CD4-positive, alpha-beta T cell (primary cell): ENCODE data around the gene AKAP8L. TPM values are rescaled to one million over a fixed set of nuclear protein-coding genes. Genes with fewer than 3 reads are reported as not detected.

Experiments
- ATAC-seq: fragments of 200-7000 bp; cut with Tn5 transposase; one replicate; pipeline ENCODE4 v1.10.0; 2022; ENCODE audit warnings: mild to moderate bottlenecking; ENCODE audit not compliant: poor library complexity
- CTCF ChIA-PET: fragments of 350-600 bp; sonication (Branson Sonifier 250); formaldehyde crosslinking; loops from one replicate; lab custom pipeline; 2021; ENCODE audit warnings: antibody characterized with exemption, inconsistent platforms; lab: Charles Lee
- POLR2A ChIA-PET: fragments of 350-600 bp; sonication (Branson Sonifier 250); formaldehyde crosslinking; loops from one replicate; lab custom pipeline; 2021; ENCODE audit warnings: antibody characterized with exemption, inconsistent platforms; lab: Charles Lee
- DNase-seq, 14 experiments: peaks; one replicate each; pipeline ENCODE4 v3.0.0-alpha.2; 2013 to 2020; ENCODE audit warnings: mixed read lengths in 2 of 14
- H3K27ac ChIP-seq, 2 donors: one replicate each; pipeline versions ENCODE4 v1.5.1 to v1.7.0; 2013; ENCODE audit warnings: low read length in 2 of 2, low read depth in 1 of 2, mild to moderate bottlenecking in 1 of 2
- H3K27me3 ChIP-seq, 2 experiments: 1 replicate in 1 of 2; 2 replicates in 1 of 2; pipeline versions ENCODE4 v1.6.1 to v1.7.0; 2013; ENCODE audit warnings: low read length in 2 of 2, control low read depth in 1 of 2, mild to moderate bottlenecking in 1 of 2, moderate library complexity in 1 of 2; ENCODE audit not compliant: insufficient read depth in 2 of 2, control insufficient read depth in 1 of 2
- H3K36me3 ChIP-seq: one replicate; pipeline ENCODE4 v1.6.1; 2013; ENCODE audit warnings: low read length, control low read depth; ENCODE audit not compliant: insufficient read depth
- H3K4me1 ChIP-seq: one replicate; pipeline ENCODE4 v1.6.1; 2013; ENCODE audit warnings: low read length, control low read depth; ENCODE audit not compliant: insufficient read depth
- H3K4me3 ChIP-seq: one replicate; pipeline ENCODE4 v1.5.1; 2013; ENCODE audit warnings: mild to moderate bottlenecking, low read length, moderate library complexity
- H3K9me3 ChIP-seq, 2 experiments: 1 replicate in 1 of 2; 2 replicates in 1 of 2; pipeline versions ENCODE4 v1.6.1 to v1.7.0; 2013; ENCODE audit warnings: low read length in 2 of 2, mild to moderate bottlenecking in 2 of 2, control low read depth in 1 of 2, moderate library complexity in 1 of 2; ENCODE audit not compliant: control insufficient read depth in 1 of 2, insufficient read depth in 1 of 2
- H3K27ac Mint-ChIP-seq: one replicate; pipeline ENCODE4 v1.8.0; 2020; ENCODE audit warnings: mixed read lengths
- H3K27me3 Mint-ChIP-seq: one replicate; pipeline ENCODE4 v1.8.0; 2021; ENCODE audit warnings: mixed read lengths
- H3K36me3 Mint-ChIP-seq: one replicate; pipeline ENCODE4 v1.8.0; 2021; ENCODE audit warnings: low read depth, mixed read lengths
- H3K4me1 Mint-ChIP-seq: one replicate; pipeline ENCODE4 v1.8.0; 2021; ENCODE audit warnings: low read depth, mixed read lengths
- H3K4me3 Mint-ChIP-seq: one replicate; pipeline ENCODE4 v1.8.0; 2020; ENCODE audit warnings: mild to moderate bottlenecking, mixed read lengths
- H3K9me3 Mint-ChIP-seq: one replicate; pipeline ENCODE4 v1.8.0; 2020; ENCODE audit warnings: mixed read lengths
- CTCF ChIP-seq: fragments of 200-600 bp; IDR thresholded peaks from one replicate; pipeline ENCODE4 v1.8.0; 2022; ENCODE audit warnings: antibody characterized with exemption, mild to moderate bottlenecking
- intact Hi-C, 2 experiments: fragments of 100-400 bp; cut with DNase I in 1 of 2; cut with micrococcal nuclease in 1 of 2; formaldehyde crosslinking; loops; one replicate each; pipeline versions ENCODE4 v1.15.1 to v1.9.0; 2023 to 2025; cut with DNase I, micrococcal nuclease
- total RNA-seq, 174 experiments: library from RNA in 2 of 174; stranded (reverse) in 2 of 174; gene quantifications; one replicate each; pipeline ENCODE4 v1.2.3 and lab custom pipeline; 2021 to 2026

Gene AKAP8L
- total RNA-seq, 2 experiments from 2014 or later, result 157 to 162 TPM

GRCh38 chr19:15456871-15457700, 38.3 kb upstream of the AKAP8L start:
- no peak for ATAC-seq
- peaks cover 89% of the 10 kb centered on the region for H3K36me3 ChIP-seq
- TF ChIP-seq CTCF, result no peak
- intact Hi-C loops, result no loop called here
- no peak overlapping the region for H3K4me3 Mint-ChIP-seq
- no peaks in the 10 kb centered on the region for H3K9me3 Mint-ChIP-seq
- H3K27me3 Mint-ChIP-seq, result no peaks in the 10 kb centered on the region
- H3K9me3 ChIP-seq, result no peaks in the 10 kb centered on the region
- peak in 1 of 14 experiments; percentile 50 for DNase-seq
- no peak overlapping the region for H3K4me3 ChIP-seq
- H3K27me3 ChIP-seq, result no peaks in the 10 kb centered on the region
- H3K36me3 Mint-ChIP-seq, result peaks cover 68% of the 10 kb centered on the region
- CTCF ChIA-PET, result no interaction called here
- POLR2A ChIA-PET, result interaction anchor here (2.3 to 3.1 kb wide), 2 partner anchors 10 to 38 kb away, joined by 9 read pairs; partner anchors contain the start of gene AKAP8L
- no peak overlapping the region for H3K27ac ChIP-seq
- peaks cover 27% of the 10 kb centered on the region for H3K4me1 Mint-ChIP-seq
- peaks cover 46% of the 10 kb centered on the region for H3K4me1 ChIP-seq
- no peak overlapping the region for H3K27ac Mint-ChIP-seq

GRCh38 chr19:15456441-15456840, 37.7 kb upstream of the AKAP8L start:
- H3K9me3 Mint-ChIP-seq, result no peaks in the 10 kb centered on the region
- TF ChIP-seq CTCF, result no peak
- H3K27ac Mint-ChIP-seq, result no peak overlapping the region
- ChIA-PET CTCF (no interaction called here), POLR2A (interaction anchor here (2.3 to 3.1 kb wide), 2 partner anchors 11 to 37 kb away, joined by 9 read pairs; partner anchors contain the start of gene AKAP8L)
- no peak overlapping the region for H3K4me3 ChIP-seq
- no peaks in the 10 kb centered on the region for H3K27me3 Mint-ChIP-seq
- H3K36me3 Mint-ChIP-seq, result peaks cover 68% of the 10 kb centered on the region
- H3K27me3 ChIP-seq, result no peaks in the 10 kb centered on the region
- H3K4me3 Mint-ChIP-seq, result no peak overlapping the region
- peaks cover 45% of the 10 kb centered on the region for H3K4me1 ChIP-seq
- H3K9me3 ChIP-seq, result no peaks in the 10 kb centered on the region
- H3K27ac ChIP-seq, result peak overlapping the region in 1 of 2 donors; percentile 21
- H3K36me3 ChIP-seq, result peaks cover 91% of the 10 kb centered on the region
- DNase-seq, result no peak
- peaks cover 22% of the 10 kb centered on the region for H3K4me1 Mint-ChIP-seq
- ATAC-seq, result no peak
- intact Hi-C loops, result no loop called here

GRCh38 chr19:15455996-15456395, 37.2 kb upstream of the AKAP8L start:
- H3K4me1 ChIP-seq, result peaks cover 40% of the 10 kb centered on the region
- TF ChIP-seq CTCF, result no peak
- H3K27me3 ChIP-seq, result no peaks in the 10 kb centered on the region
- ATAC-seq (no peak), DNase-seq (no peak)
- Mint-ChIP-seq H3K27me3 (no peaks in the 10 kb centered on the region), H3K4me1 (peaks cover 25% of the 10 kb centered on the region), H3K9me3 (no peaks in the 10 kb centered on the region), H3K27ac (no peak overlapping the region), H3K36me3 (peaks cover 71% of the 10 kb centered on the region), H3K4me3 (no peak overlapping the region)
- H3K4me3 ChIP-seq, result no peak overlapping the region
- POLR2A ChIA-PET, result interaction anchor here (2.3 to 3.1 kb wide), 2 partner anchors 11 to 37 kb away, joined by 9 read pairs; partner anchors contain the start of gene AKAP8L
- H3K9me3 ChIP-seq, result no peaks in the 10 kb centered on the region
- H3K27ac ChIP-seq, result peak overlapping the region in 1 of 2 donors; percentile 21
- CTCF ChIA-PET, result interaction anchor here (1.6 kb wide), 1 partner anchor 37 kb away, joined by 4 read pairs; no protein-coding TSS in a partner anchor
- H3K36me3 ChIP-seq, result peaks cover 91% of the 10 kb centered on the region
- intact Hi-C loops, result no loop called here
